Uterus (tissue), 2 donors: ENCODE measurements around the gene SLC9A7.

ENCODE experiments used
- CTCF ChIP-seq, 4 experiments: fragments of 200-600 bp in 2 of 4; fragments of 450-650 bp in 2 of 4; sonication (generic) in 2 of 4; IDR thresholded peaks; one replicate each; pipeline ENCODE4 v1.5.1; 2016 to 2019; ENCODE audit warnings: antibody characterized with exemption in 4 of 4, mild to moderate bottlenecking in 2 of 4, moderate library complexity in 1 of 4
- POLR2A ChIP-seq, 2 donors: fragments of 450-650 bp; IDR thresholded peaks; one replicate each; pipeline ENCODE4 v1.6.1; 2016; ENCODE audit warnings: antibody characterized with exemption in 2 of 2, mild to moderate bottlenecking in 1 of 2, moderate library complexity in 1 of 2

GRCh38 chrX:46710927-46711623 lies 47.8 kb downstream of the SLC9A7 start:
- TF ChIP-seq POLR2A (IDR thresholded peaks at IDR 0.05), result no peak
- no peak for TF ChIP-seq CTCF (IDR thresholded peaks at IDR 0.05)
